HEK293 (cell line): ENCODE measurements around the gene GJD3.

Experiments
- GFI1B ChIP-seq: fragments of 450-650 bp; formaldehyde crosslinking; IDR thresholded peaks from 2 replicates; pipeline ENCODE4 v1.5.1; 2016; ENCODE audit warnings: missing biosample characterization, missing genetic modification characterization
- GLI2 ChIP-seq: fragments of 450-650 bp; formaldehyde crosslinking; IDR thresholded peaks from 2 replicates; pipeline ENCODE4; 2017; ENCODE audit warnings: missing biosample characterization, missing genetic modification characterization, low read depth, borderline replicate concordance
- GLI4 ChIP-seq: fragments of 450-650 bp; formaldehyde crosslinking; IDR thresholded peaks from 2 replicates; pipeline ENCODE4 v1.5.1; 2016; ENCODE audit warnings: missing biosample characterization, missing genetic modification characterization
- GLIS2 ChIP-seq: fragments of 450-650 bp; formaldehyde crosslinking; IDR thresholded peaks from 2 replicates; pipeline ENCODE4 v1.5.1; 2016; ENCODE audit warnings: missing biosample characterization, missing genetic modification characterization
- MYNN ChIP-seq: fragments of 450-650 bp; formaldehyde crosslinking; IDR thresholded peaks from 2 replicates; pipeline ENCODE4 v1.5.1; 2016; ENCODE audit warnings: missing biosample characterization, missing genetic modification characterization, borderline replicate concordance
- RBAK ChIP-seq: fragments of 450-650 bp; formaldehyde crosslinking; IDR thresholded peaks from 2 replicates; pipeline ENCODE4 v1.5.1; 2016; ENCODE audit warnings: missing biosample characterization, missing genetic modification characterization
- SP2 ChIP-seq: fragments of 450-650 bp; formaldehyde crosslinking; IDR thresholded peaks from 2 replicates; pipeline ENCODE4 v1.5.1; 2016; ENCODE audit warnings: missing biosample characterization, missing genetic modification characterization
- SP3 ChIP-seq: fragments of 450-650 bp; formaldehyde crosslinking; IDR thresholded peaks from 2 replicates; pipeline ENCODE4 v1.5.1; 2016; ENCODE audit warnings: missing biosample characterization, missing genetic modification characterization
- TRIM28 ChIP-seq: IDR thresholded peaks from 2 replicates; pipeline ENCODE4 v1.6.1; 2011; ENCODE audit warnings: low read length, control low read depth, borderline replicate concordance
- YY1 ChIP-seq: fragments of 450-650 bp; formaldehyde crosslinking; IDR thresholded peaks from 2 replicates; pipeline ENCODE4 v1.5.1; 2018; ENCODE audit warnings: missing biosample characterization, missing genetic modification characterization
- ZIC2 ChIP-seq: fragments of 450-650 bp; formaldehyde crosslinking; IDR thresholded peaks from 2 replicates; pipeline ENCODE4 v1.5.1; 2016; ENCODE audit warnings: missing biosample characterization, missing genetic modification characterization
- ZNF146 ChIP-seq: fragments of 450-650 bp; formaldehyde crosslinking; IDR thresholded peaks from 2 replicates; pipeline ENCODE4 v1.5.1; 2016; ENCODE audit warnings: missing biosample characterization, missing genetic modification characterization
- ZNF202 ChIP-seq: fragments of 450-650 bp; formaldehyde crosslinking; IDR thresholded peaks from 2 replicates; pipeline ENCODE4 v1.5.1; 2016; ENCODE audit warnings: missing biosample characterization, missing genetic modification characterization, borderline replicate concordance
- ZNF221 ChIP-seq: fragments of 450-650 bp; formaldehyde crosslinking; IDR thresholded peaks from 2 replicates; pipeline ENCODE4 v1.5.1; 2017; ENCODE audit warnings: missing biosample characterization, missing genetic modification characterization, borderline replicate concordance
- ZNF274 ChIP-seq, 2 experiments: fragments of 200-500 bp in 1 of 2; fragments of 450-650 bp in 1 of 2; sonication (Bioruptor generic) in 1 of 2; formaldehyde crosslinking in 1 of 2; IDR thresholded peaks; 2 replicates each; pipeline versions ENCODE4 v1.5.1 to v1.6.1; 2014 to 2016; ENCODE audit warnings: borderline replicate concordance in 1 of 2, inconsistent platforms in 1 of 2, low read length in 1 of 2, missing biosample characterization in 1 of 2, missing genetic modification characterization in 1 of 2
- ZNF311 ChIP-seq: fragments of 450-650 bp; formaldehyde crosslinking; IDR thresholded peaks from 2 replicates; pipeline ENCODE4 v1.5.1; 2017; ENCODE audit warnings: missing biosample characterization, missing genetic modification characterization, borderline replicate concordance
- ZNF341 ChIP-seq: fragments of 450-650 bp; formaldehyde crosslinking; IDR thresholded peaks from 2 replicates; pipeline ENCODE4; 2016; ENCODE audit warnings: low read depth, missing biosample characterization, missing genetic modification characterization
- ZNF354C ChIP-seq: fragments of 450-650 bp; formaldehyde crosslinking; IDR thresholded peaks from 2 replicates; pipeline ENCODE4 v1.5.1; 2016; ENCODE audit warnings: missing biosample characterization, missing genetic modification characterization, low read depth, borderline replicate concordance
- ZNF416 ChIP-seq: fragments of 450-650 bp; formaldehyde crosslinking; IDR thresholded peaks from 2 replicates; pipeline ENCODE4 v1.5.1; 2016; ENCODE audit warnings: missing biosample characterization, missing genetic modification characterization
- ZNF48 ChIP-seq: fragments of 450-650 bp; formaldehyde crosslinking; IDR thresholded peaks from 2 replicates; pipeline ENCODE4 v1.5.1; 2016; ENCODE audit warnings: missing biosample characterization, missing genetic modification characterization
- ZNF521 ChIP-seq: fragments of 450-650 bp; formaldehyde crosslinking; IDR thresholded peaks from 2 replicates; pipeline ENCODE4 v1.5.1; 2017; ENCODE audit warnings: missing biosample characterization, mild to moderate bottlenecking, missing genetic modification characterization
- ZNF530 ChIP-seq: fragments of 450-650 bp; formaldehyde crosslinking; IDR thresholded peaks from 2 replicates; pipeline ENCODE4 v1.5.1; 2016; ENCODE audit warnings: low read depth, missing biosample characterization, missing genetic modification characterization
- ZNF561 ChIP-seq: fragments of 450-650 bp; IDR thresholded peaks from 2 replicates; pipeline ENCODE4 v1.5.1; 2018; ENCODE audit warnings: missing biosample characterization, missing genetic modification characterization, borderline replicate concordance
- ZNF596 ChIP-seq: fragments of 450-650 bp; IDR thresholded peaks from 2 replicates; pipeline ENCODE4 v1.5.0; 2018; ENCODE audit warnings: missing biosample characterization, mild to moderate bottlenecking, missing genetic modification characterization, moderate library complexity
- ZNF610 ChIP-seq: fragments of 450-650 bp; formaldehyde crosslinking; IDR thresholded peaks from 2 replicates; pipeline ENCODE4 v1.5.1; 2016; ENCODE audit warnings: missing biosample characterization, missing genetic modification characterization, borderline replicate concordance
- ZNF660 ChIP-seq: fragments of 450-650 bp; IDR thresholded peaks from 2 replicates; pipeline ENCODE4 v1.5.1; 2018; ENCODE audit warnings: missing biosample characterization, mild to moderate bottlenecking, missing genetic modification characterization
- ZNF768 ChIP-seq: fragments of 450-650 bp; formaldehyde crosslinking; IDR thresholded peaks from 2 replicates; pipeline ENCODE4 v1.5.1; 2018; ENCODE audit warnings: missing biosample characterization, mild to moderate bottlenecking, missing genetic modification characterization
- ZNF777 ChIP-seq: fragments of 450-650 bp; formaldehyde crosslinking; IDR thresholded peaks from 2 replicates; pipeline ENCODE4 v1.5.1; 2017; ENCODE audit warnings: missing biosample characterization, missing genetic modification characterization, borderline replicate concordance
- TF ChIP-seq, protein P1 (sequence below): fragments of 450-650 bp; formaldehyde crosslinking; IDR thresholded peaks from 2 replicates; pipeline ENCODE4 v1.5.1; 2016; ENCODE audit warnings: missing biosample characterization, missing genetic modification characterization, borderline replicate concordance
- TF ChIP-seq, protein P2 (sequence below): fragments of 450-650 bp; formaldehyde crosslinking; IDR thresholded peaks from 2 replicates; pipeline ENCODE4 v1.5.1; 2016; ENCODE audit warnings: missing biosample characterization, missing genetic modification characterization
- TF ChIP-seq, protein P3 (sequence below): fragments of 450-650 bp; formaldehyde crosslinking; conservative IDR thresholded peaks from 2 replicates; pipeline ENCODE4 v1.5.1; 2016; ENCODE audit warnings: low read depth, missing biosample characterization, missing genetic modification characterization

GJD3 gene

DNA sequence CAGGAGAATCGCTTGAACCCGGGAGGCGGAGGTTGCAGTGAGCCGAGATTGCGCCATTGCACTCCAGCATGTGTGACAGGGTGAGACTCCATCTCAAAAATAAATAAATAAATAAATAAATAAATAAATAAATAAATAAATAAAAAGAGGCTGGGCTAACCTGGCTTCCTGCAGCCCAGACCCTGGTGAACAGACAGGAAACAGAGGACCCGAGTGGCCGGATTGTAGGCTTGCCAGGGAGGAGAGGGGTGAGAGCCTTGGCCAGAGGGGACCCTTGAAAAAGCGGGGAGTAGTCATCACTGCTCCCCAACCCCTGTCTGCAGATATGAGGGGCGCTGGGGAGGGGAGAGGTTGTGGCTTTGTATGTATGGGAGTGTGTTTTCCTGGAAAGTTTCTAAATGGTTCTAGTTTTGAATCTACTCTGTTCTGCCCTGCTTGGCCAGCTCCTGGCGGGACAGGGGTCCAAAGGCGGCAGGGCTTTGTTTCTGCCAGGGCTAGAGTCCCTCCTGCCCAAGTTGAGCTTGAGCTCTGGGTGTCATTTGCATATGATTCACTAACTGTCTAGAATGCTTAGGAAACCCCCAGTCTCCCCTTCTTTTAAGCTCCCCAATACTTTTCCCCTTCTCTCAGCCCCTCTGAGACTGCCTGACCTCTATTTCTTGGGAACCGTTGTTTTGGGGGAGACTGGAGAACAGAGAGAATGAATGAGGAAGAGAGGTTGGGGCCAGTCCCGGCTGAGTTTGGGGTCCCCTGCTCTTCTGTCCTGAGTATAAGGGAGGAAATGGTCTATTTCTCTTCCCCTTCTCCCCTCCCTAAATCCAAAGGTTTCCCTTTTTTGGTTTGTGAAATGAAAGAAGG, 39.2 kb downstream of the GJD3 start (continued):
- TF ChIP-seq RBAK = peak; percentile 64; the same call in 1 of the 2 replicates
- TF ChIP-seq ZNF610 (tag by site-specific recombination) = no peak
- TF ChIP-seq GFI1B (tag by site-specific recombination) = peak; percentile 86; the same call in 1 of the 2 replicates
- TF ChIP-seq SP3 (tag by site-specific recombination) = peak; percentile 51
- no peak for TF ChIP-seq ZNF274 (IDR thresholded peaks at IDR 0.05; ENCODE audit: low read length)
- no peak for TF ChIP-seq ZNF274 (tag by site-specific recombination; IDR thresholded peaks at IDR 0.05; ENCODE audit: borderline replicate concordance)
- peak; percentile 88; the same call in 1 of the 2 replicates for TF ChIP-seq ZNF354C (tag by site-specific recombination)
- no peak; the same call in 1 of the 2 replicates for TF ChIP-seq ZNF146 (tag by site-specific recombination)
- no peak for TF ChIP-seq ZNF777 (tag by site-specific recombination)
- no peak for TF ChIP-seq ZNF48
- TF ChIP-seq ZIC2 (tag by site-specific recombination) = no peak
- TF ChIP-seq ZNF221 (tag by site-specific recombination) = no peak
- TF ChIP-seq ZNF660 (tag by site-specific recombination) = no peak
- no peak; the same call in 1 of the 2 replicates for TF ChIP-seq GLI2 (tag by site-specific recombination)
- no peak for TF ChIP-seq ZNF561 (tag by site-specific recombination)
- no peak for TF ChIP-seq ZNF311 (tag by site-specific recombination)
- no peak for TF ChIP-seq YY1 (tag by site-specific recombination)
- TF ChIP-seq ZNF202 = no peak; the same call in 1 of the 2 replicates
- TF ChIP-seq MYNN = peak; percentile 64; the same call in 1 of the 2 replicates
- no peak for TF ChIP-seq ZNF521 (tag by site-specific recombination)
- TF ChIP-seq GLIS2 (tag by site-specific recombination) = no peak
- 0 out of 2 replicates have a peak, but pooled peaks have one; percentile 45 for TF ChIP-seq ZNF341
- TF ChIP-seq, protein P1, sequence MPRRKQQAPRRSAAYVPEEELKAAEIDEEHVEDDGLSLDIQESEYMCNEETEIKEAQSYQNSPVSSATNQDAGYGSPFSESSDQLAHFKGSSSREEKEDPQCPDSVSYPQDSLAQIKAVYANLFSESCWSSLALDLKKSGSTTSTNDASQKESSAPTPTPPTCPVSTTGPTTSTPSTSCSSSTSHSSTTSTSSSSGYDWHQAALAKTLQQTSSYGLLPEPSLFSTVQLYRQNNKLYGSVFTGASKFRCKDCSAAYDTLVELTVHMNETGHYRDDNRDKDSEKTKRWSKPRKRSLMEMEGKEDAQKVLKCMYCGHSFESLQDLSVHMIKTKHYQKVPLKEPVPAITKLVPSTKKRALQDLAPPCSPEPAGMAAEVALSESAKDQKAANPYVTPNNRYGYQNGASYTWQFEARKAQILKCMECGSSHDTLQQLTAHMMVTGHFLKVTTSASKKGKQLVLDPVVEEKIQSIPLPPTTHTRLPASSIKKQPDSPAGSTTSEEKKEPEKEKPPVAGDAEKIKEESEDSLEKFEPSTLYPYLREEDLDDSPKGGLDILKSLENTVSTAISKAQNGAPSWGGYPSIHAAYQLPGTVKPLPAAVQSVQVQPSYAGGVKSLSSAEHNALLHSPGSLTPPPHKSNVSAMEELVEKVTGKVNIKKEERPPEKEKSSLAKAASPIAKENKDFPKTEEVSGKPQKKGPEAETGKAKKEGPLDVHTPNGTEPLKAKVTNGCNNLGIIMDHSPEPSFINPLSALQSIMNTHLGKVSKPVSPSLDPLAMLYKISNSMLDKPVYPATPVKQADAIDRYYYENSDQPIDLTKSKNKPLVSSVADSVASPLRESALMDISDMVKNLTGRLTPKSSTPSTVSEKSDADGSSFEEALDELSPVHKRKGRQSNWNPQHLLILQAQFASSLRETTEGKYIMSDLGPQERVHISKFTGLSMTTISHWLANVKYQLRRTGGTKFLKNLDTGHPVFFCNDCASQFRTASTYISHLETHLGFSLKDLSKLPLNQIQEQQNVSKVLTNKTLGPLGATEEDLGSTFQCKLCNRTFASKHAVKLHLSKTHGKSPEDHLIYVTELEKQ (tag by site-specific recombination) = peak; percentile 49; the same call in 1 of the 2 replicates
- TF ChIP-seq SP2 (tag by site-specific recombination) = no peak
- TF ChIP-seq ZNF530 = 0 out of 2 replicates have a peak, but pooled peaks have one; percentile 44
- TF ChIP-seq, protein P2, sequence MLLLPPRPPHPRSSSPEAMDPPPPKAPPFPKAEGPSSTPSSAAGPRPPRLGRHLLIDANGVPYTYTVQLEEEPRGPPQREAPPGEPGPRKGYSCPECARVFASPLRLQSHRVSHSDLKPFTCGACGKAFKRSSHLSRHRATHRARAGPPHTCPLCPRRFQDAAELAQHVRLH (tag by site-specific recombination) = peak; percentile 64
- TF ChIP-seq TRIM28 = no peak
- no peak for TF ChIP-seq ZNF416 (tag by site-specific recombination)
- TF ChIP-seq ZNF768 (tag by site-specific recombination) = no peak
- TF ChIP-seq GLI4 (tag by site-specific recombination) = no peak
- no peak for TF ChIP-seq ZNF596 (tag by site-specific recombination)
- TF ChIP-seq, protein P3, sequence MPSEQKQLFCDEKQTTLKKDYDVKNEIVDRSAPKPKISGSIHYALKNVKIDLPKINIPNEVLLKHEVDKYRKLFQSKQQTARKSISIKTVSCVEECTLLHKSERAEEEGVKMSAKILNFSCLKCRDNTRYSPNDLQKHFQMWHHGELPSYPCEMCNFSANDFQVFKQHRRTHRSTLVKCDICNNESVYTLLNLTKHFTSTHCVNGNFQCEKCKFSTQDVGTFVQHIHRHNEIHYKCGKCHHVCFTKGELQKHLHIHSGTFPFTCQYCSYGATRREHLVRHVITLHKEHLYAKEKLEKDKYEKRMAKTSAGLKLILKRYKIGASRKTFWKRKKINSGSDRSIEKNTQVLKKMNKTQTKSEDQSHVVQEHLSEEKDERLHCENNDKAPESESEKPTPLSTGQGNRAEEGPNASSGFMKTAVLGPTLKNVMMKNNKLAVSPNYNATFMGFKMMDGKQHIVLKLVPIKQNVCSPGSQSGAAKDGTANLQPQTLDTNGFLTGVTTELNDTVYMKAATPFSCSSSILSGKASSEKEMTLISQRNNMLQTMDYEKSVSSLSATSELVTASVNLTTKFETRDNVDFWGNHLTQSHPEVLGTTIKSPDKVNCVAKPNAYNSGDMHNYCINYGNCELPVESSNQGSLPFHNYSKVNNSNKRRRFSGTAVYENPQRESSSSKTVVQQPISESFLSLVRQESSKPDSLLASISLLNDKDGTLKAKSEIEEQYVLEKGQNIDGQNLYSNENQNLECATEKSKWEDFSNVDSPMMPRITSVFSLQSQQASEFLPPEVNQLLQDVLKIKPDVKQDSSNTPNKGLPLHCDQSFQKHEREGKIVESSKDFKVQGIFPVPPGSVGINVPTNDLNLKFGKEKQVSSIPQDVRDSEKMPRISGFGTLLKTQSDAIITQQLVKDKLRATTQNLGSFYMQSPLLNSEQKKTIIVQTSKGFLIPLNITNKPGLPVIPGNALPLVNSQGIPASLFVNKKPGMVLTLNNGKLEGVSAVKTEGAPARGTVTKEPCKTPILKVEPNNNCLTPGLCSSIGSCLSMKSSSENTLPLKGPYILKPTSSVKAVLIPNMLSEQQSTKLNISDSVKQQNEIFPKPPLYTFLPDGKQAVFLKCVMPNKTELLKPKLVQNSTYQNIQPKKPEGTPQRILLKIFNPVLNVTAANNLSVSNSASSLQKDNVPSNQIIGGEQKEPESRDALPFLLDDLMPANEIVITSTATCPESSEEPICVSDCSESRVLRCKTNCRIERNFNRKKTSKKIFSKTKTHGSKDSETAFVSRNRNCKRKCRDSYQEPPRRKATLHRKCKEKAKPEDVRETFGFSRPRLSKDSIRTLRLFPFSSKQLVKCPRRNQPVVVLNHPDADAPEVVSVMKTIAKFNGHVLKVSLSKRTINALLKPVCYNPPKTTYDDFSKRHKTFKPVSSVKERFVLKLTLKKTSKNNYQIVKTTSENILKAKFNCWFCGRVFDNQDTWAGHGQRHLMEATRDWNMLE = peak; percentile 98
